Measurements from ENCODE around the gene ARPC3. TPM values are rescaled to one million over a fixed set of nuclear protein-coding genes. Genes with fewer than 3 reads are reported as not detected.
A peak's percentile ranks its signal among the peaks of the same experiment; 100 is the strongest.
"Not testable (repeated sequence)": the region's sequence is repeated elsewhere in the genome, so short reads cannot be mapped to it uniquely, and the experiment has no call there.

ARPC3 gene
- total and polyA plus RNA-seq, 2 experiments from 2014 or later, result 356 to 411 TPM

DNA sequence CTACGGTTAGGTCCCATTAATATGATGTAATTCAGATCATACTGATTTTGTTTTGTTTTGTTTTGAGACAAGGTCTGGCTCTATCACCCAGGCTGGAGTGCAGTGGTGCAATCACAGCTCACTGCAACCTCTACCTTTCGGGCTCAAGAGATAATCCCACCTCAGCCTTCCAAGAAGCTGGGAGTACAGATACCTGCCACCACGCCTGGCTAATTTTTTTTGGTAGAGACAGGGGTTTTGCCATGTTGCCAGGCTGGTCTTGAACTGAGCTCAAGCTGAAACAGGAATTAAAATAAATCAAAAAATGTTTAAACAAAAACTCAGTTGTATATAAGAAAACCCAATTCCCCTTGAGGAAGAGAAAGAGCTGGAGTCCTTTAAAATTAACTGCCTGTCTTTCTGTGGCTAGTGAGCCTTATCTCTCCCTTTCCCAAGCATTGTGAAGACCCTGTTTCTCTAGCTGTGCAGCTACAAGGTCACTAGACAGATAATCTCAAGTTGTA is 28.9 kb downstream of the ARPC3 start:
- Histone ChIP-seq H3K27me3 (ENCODE audit: insufficient read depth) (no peaks in the 10 kb centered on the region), H3K79me2 (replicated peaks; ENCODE audit: insufficient read depth) (no peaks in the 10 kb centered on the region), H3K36me3 (ENCODE audit: insufficient read depth) (no peaks in the 10 kb centered on the region), H3K9me2 (ENCODE audit: insufficient read depth) (no peaks in the 10 kb centered on the region), H4K20me1 (replicated peaks; ENCODE audit: insufficient read depth) (no peaks in the 10 kb centered on the region), H3K4me2 (no peak overlapping the region), H3K27ac (ENCODE audit: low read depth) (no peak overlapping the region), H3K4me3 (no peak overlapping the region), H3F3A (replicated peaks; ENCODE audit: low read depth) (peaks cover 5% of the 10 kb centered on the region; the same call in 1 of the 2 replicates), H2AFZ (0 out of 2 replicates have a peak overlapping the region, but pooled peaks have one; percentile 40), H3K4me1 (ENCODE audit: insufficient read depth) (peaks cover 4% of the 10 kb centered on the region; the same call in 1 of the 2 replicates)
- Mint-ChIP-seq H3K9me3 (no peaks in the 10 kb centered on the region), H3K36me3 (ENCODE audit: low read depth) (no peaks in the 10 kb centered on the region), H3K27ac (no peak overlapping the region), H3K4me1 (peaks cover 8% of the 10 kb centered on the region; the same call in 2 of the 3 replicates), H3K4me3 (no peak overlapping the region), H3K27me3 (ENCODE audit: insufficient read depth, low read depth, poor library complexity) (peaks cover 1% of the 10 kb centered on the region)
- ATAC-seq (no peak), DNase-seq (ENCODE audit: low spot score) (no peak)
- TF ChIP-seq ZNF331 (CRISPR knock-in tag; IDR thresholded peaks at IDR 0.05; ENCODE audit: low read depth), result no peak
- no peak for TF ChIP-seq EZH2phosphoT487 (IDR thresholded peaks at IDR 0.05; ENCODE audit: unreplicated experiment)
- no peak for TF ChIP-seq POLR2AphosphoS5 (IDR thresholded peaks at IDR 0.05; ENCODE audit: low read depth)
- TF ChIP-seq, protein P1, sequence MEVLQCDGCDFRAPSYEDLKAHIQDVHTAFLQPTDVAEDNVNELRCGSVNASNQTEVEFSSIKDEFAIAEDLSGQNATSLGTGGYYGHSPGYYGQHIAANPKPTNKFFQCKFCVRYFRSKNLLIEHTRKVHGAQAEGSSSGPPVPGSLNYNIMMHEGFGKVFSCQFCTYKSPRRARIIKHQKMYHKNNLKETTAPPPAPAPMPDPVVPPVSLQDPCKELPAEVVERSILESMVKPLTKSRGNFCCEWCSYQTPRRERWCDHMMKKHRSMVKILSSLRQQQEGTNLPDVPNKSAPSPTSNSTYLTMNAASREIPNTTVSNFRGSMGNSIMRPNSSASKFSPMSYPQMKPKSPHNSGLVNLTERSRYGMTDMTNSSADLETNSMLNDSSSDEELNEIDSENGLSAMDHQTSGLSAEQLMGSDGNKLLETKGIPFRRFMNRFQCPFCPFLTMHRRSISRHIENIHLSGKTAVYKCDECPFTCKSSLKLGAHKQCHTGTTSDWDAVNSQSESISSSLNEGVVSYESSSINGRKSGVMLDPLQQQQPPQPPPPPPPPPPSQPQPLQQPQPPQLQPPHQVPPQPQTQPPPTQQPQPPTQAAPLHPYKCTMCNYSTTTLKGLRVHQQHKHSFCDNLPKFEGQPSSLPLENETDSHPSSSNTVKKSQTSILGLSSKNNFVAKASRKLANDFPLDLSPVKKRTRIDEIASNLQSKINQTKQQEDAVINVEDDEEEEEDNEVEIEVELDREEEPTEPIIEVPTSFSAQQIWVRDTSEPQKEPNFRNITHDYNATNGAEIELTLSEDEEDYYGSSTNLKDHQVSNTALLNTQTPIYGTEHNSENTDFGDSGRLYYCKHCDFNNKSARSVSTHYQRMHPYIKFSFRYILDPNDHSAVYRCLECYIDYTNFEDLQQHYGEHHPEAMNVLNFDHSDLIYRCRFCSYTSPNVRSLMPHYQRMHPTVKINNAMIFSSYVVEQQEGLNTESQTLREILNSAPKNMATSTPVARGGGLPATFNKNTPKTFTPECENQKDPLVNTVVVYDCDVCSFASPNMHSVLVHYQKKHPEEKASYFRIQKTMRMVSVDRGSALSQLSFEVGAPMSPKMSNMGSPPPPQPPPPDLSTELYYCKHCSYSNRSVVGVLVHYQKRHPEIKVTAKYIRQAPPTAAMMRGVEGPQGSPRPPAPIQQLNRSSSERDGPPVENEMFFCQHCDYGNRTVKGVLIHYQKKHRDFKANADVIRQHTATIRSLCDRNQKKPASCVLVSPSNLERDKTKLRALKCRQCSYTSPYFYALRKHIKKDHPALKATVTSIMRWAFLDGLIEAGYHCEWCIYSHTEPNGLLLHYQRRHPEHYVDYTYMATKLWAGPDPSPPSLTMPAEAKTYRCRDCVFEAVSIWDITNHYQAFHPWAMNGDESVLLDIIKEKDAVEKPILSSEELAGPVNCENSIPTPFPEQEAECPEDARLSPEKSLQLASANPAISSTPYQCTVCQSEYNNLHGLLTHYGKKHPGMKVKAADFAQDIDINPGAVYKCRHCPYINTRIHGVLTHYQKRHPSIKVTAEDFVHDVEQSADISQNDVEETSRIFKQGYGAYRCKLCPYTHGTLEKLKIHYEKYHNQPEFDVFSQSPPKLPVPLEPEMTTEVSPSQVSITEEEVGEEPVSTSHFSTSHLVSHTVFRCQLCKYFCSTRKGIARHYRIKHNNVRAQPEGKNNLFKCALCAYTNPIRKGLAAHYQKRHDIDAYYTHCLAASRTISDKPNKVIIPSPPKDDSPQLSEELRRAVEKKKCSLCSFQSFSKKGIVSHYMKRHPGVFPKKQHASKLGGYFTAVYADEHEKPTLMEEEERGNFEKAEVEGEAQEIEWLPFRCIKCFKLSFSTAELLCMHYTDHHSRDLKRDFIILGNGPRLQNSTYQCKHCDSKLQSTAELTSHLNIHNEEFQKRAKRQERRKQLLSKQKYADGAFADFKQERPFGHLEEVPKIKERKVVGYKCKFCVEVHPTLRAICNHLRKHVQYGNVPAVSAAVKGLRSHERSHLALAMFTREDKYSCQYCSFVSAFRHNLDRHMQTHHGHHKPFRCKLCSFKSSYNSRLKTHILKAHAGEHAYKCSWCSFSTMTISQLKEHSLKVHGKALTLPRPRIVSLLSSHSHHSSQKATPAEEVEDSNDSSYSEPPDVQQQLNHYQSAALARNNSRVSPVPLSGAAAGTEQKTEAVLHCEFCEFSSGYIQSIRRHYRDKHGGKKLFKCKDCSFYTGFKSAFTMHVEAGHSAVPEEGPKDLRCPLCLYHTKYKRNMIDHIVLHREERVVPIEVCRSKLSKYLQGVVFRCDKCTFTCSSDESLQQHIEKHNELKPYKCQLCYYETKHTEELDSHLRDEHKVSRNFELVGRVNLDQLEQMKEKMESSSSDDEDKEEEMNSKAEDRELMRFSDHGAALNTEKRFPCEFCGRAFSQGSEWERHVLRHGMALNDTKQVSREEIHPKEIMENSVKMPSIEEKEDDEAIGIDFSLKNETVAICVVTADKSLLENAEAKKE (CRISPR knock-in tag; IDR thresholded peaks at IDR 0.05), result no peak
- no peak for TF ChIP-seq NANOG (IDR thresholded peaks at IDR 0.05; ENCODE audit: borderline replicate concordance)
- TF ChIP-seq ZNF114 (CRISPR knock-in tag; IDR thresholded peaks at IDR 0.05), result no peak
- TF ChIP-seq, protein P2, sequence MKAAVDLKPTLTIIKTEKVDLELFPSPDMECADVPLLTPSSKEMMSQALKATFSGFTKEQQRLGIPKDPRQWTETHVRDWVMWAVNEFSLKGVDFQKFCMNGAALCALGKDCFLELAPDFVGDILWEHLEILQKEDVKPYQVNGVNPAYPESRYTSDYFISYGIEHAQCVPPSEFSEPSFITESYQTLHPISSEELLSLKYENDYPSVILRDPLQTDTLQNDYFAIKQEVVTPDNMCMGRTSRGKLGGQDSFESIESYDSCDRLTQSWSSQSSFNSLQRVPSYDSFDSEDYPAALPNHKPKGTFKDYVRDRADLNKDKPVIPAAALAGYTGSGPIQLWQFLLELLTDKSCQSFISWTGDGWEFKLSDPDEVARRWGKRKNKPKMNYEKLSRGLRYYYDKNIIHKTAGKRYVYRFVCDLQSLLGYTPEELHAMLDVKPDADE (IDR thresholded peaks at IDR 0.05), result no peak
- TF ChIP-seq, protein P3, sequence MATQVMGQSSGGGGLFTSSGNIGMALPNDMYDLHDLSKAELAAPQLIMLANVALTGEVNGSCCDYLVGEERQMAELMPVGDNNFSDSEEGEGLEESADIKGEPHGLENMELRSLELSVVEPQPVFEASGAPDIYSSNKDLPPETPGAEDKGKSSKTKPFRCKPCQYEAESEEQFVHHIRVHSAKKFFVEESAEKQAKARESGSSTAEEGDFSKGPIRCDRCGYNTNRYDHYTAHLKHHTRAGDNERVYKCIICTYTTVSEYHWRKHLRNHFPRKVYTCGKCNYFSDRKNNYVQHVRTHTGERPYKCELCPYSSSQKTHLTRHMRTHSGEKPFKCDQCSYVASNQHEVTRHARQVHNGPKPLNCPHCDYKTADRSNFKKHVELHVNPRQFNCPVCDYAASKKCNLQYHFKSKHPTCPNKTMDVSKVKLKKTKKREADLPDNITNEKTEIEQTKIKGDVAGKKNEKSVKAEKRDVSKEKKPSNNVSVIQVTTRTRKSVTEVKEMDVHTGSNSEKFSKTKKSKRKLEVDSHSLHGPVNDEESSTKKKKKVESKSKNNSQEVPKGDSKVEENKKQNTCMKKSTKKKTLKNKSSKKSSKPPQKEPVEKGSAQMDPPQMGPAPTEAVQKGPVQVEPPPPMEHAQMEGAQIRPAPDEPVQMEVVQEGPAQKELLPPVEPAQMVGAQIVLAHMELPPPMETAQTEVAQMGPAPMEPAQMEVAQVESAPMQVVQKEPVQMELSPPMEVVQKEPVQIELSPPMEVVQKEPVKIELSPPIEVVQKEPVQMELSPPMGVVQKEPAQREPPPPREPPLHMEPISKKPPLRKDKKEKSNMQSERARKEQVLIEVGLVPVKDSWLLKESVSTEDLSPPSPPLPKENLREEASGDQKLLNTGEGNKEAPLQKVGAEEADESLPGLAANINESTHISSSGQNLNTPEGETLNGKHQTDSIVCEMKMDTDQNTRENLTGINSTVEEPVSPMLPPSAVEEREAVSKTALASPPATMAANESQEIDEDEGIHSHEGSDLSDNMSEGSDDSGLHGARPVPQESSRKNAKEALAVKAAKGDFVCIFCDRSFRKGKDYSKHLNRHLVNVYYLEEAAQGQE (IDR thresholded peaks at IDR 0.05; ENCODE audit: unreplicated experiment), result no peak
- TF ChIP-seq STAT1 (IDR thresholded peaks at IDR 0.05; ENCODE audit: unreplicated experiment), result no peak
- TF ChIP-seq EZH2 (IDR thresholded peaks at IDR 0.05; ENCODE audit: low read depth, unreplicated experiment), result no peak
- TF ChIP-seq CREB1 (CRISPR knock-in tag; IDR thresholded peaks at IDR 0.05; ENCODE audit: low read depth), result no peak

DNA sequence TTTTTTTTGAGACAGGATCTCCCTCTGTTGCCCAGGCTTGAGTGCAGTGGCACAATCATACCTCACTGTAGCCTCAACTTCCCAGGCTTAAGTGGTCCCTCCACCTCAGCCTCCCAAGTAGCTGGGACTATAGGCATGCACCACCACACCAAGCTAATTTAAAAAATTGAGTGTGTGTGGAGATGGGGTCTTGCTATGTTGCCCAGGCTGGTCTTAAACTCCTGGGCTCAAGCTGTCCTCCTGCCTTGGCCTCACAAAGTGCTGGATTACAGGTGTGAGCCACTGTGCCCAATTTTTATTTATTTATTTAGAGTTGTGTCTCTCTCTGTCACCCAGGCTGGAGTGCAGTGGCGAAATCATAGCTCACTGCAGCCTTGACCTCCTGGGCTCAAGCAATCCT is 29.5 kb downstream of the ARPC3 start:
- H4K20me1 ChIP-seq (replicated peaks; ENCODE audit: insufficient read depth); H3K4me3 Mint-ChIP-seq; H3K27ac Mint-ChIP-seq; H3K27me3 Mint-ChIP-seq (ENCODE audit: insufficient read depth, low read depth, poor library complexity); H3K27ac ChIP-seq (ENCODE audit: low read depth); H2AFZ ChIP-seq; H3K4me3 ChIP-seq; H3K36me3 Mint-ChIP-seq (ENCODE audit: low read depth); ATAC-seq; H3K4me1 ChIP-seq (ENCODE audit: insufficient read depth); H3F3A ChIP-seq (replicated peaks; ENCODE audit: low read depth); H3K4me2 ChIP-seq; H3K36me3 ChIP-seq (ENCODE audit: insufficient read depth); DNase-seq (ENCODE audit: low spot score); H3K9me3 Mint-ChIP-seq; H3K27me3 ChIP-seq (ENCODE audit: insufficient read depth); H3K4me1 Mint-ChIP-seq; H3K9me2 ChIP-seq (ENCODE audit: insufficient read depth); H3K79me2 ChIP-seq (replicated peaks; ENCODE audit: insufficient read depth): not testable (repeated sequence)

Measured in GM23338 (cell line).